ENCODE measurements around the gene SNX32.
A peak's percentile ranks its signal among the peaks of the same experiment; 100 is the strongest.

Gene SNX32

GRCh38 chr11:65806979-65807378 is 26.8 kb upstream of the SNX32 start:
- no peak overlapping the region for H3K4me3 ChIP-seq (replicated peaks; ENCODE audit: insufficient read depth, low read length)
- H3K27me3 ChIP-seq (ENCODE audit: insufficient read depth, poor library complexity, severe bottlenecking) = peaks cover 20% of the 10 kb centered on the region
- no peak for DNase-seq (ENCODE audit: low read depth in 1 of 2, low spot score in 1 of 2)
- TF ChIP-seq GABPA (IDR thresholded peaks at IDR 0.05; ENCODE audit: low read depth) = no peak
- no peak overlapping the region for H3K27ac ChIP-seq (replicated peaks)

GRCh38 chr11:65808744-65809341 is 24.9 kb upstream of the SNX32 start:
- peaks cover 6% of the 10 kb centered on the region for H3K27me3 ChIP-seq (ENCODE audit: insufficient read depth, poor library complexity, severe bottlenecking)
- no peak for DNase-seq (ENCODE audit: low read depth in 1 of 2, low spot score in 1 of 2)
- no peak overlapping the region for H3K27ac ChIP-seq (replicated peaks)
- TF ChIP-seq CTCF (IDR thresholded peaks at IDR 0.05; ENCODE audit: insufficient read depth, low read length) = no peak
- no peak for TF ChIP-seq SPI1 (IDR thresholded peaks at IDR 0.05; ENCODE audit: borderline replicate concordance, low read depth)
- TF ChIP-seq POLR2AphosphoS5 (IDR thresholded peaks at IDR 0.05; ENCODE audit: low read depth) = no peak
- no peak for TF ChIP-seq REST (IDR thresholded peaks at IDR 0.05; ENCODE audit: insufficient replicate concordance, low read depth)
- no peak for TF ChIP-seq GABPA (IDR thresholded peaks at IDR 0.05; ENCODE audit: low read depth)
- H3K4me3 ChIP-seq (replicated peaks; ENCODE audit: insufficient read depth, low read length) = no peak overlapping the region

GRCh38 chr11:65809496-65809895 is 24.3 kb upstream of the SNX32 start:
- H3K4me3 ChIP-seq (replicated peaks; ENCODE audit: insufficient read depth, low read length) = no peak overlapping the region
- DNase-seq (ENCODE audit: low read depth in 1 of 2, low spot score in 1 of 2) = no peak
- no peaks in the 10 kb centered on the region for H3K27me3 ChIP-seq (ENCODE audit: insufficient read depth, poor library complexity, severe bottlenecking)
- no peak for TF ChIP-seq SPI1 (IDR thresholded peaks at IDR 0.05; ENCODE audit: borderline replicate concordance, low read depth)
- TF ChIP-seq POLR2AphosphoS5 (IDR thresholded peaks at IDR 0.05; ENCODE audit: low read depth) = no peak
- TF ChIP-seq CTCF (IDR thresholded peaks at IDR 0.05; ENCODE audit: insufficient read depth, low read length) = no peak
- no peak for TF ChIP-seq GABPA (IDR thresholded peaks at IDR 0.05; ENCODE audit: low read depth)
- TF ChIP-seq REST (IDR thresholded peaks at IDR 0.05; ENCODE audit: insufficient replicate concordance, low read depth) = no peak
- no peak overlapping the region for H3K27ac ChIP-seq (replicated peaks)

GRCh38 chr11:65810046-65810868 is 23.5 kb upstream of the SNX32 start:
- no peak overlapping the region for H3K4me3 ChIP-seq (replicated peaks; ENCODE audit: insufficient read depth, low read length)
- no peak for TF ChIP-seq GABPA (IDR thresholded peaks at IDR 0.05; ENCODE audit: low read depth)
- TF ChIP-seq POLR2AphosphoS5 (IDR thresholded peaks at IDR 0.05; ENCODE audit: low read depth) = no peak
- no peak for TF ChIP-seq SPI1 (IDR thresholded peaks at IDR 0.05; ENCODE audit: borderline replicate concordance, low read depth)
- no peak for TF ChIP-seq CTCF (IDR thresholded peaks at IDR 0.05; ENCODE audit: insufficient read depth, low read length)
- no peak for TF ChIP-seq REST (IDR thresholded peaks at IDR 0.05; ENCODE audit: insufficient replicate concordance, low read depth)
- no peak overlapping the region for H3K27ac ChIP-seq (replicated peaks)
- DNase-seq (ENCODE audit: low read depth in 1 of 2, low spot score in 1 of 2) = peak in 1 of 2 experiments; percentile 22
- H3K27me3 ChIP-seq (ENCODE audit: insufficient read depth, poor library complexity, severe bottlenecking) = no peaks in the 10 kb centered on the region

Data from HL-60 (cell line).